ELR (cell line): Measurements from ENCODE around the gene KLHL1.
"Not testable (repeated sequence)": the region's sequence is repeated elsewhere in the genome, so short reads cannot be mapped to it uniquely, and the experiment has no call there.

Experiments
- DNase-seq: peaks from one replicate; pipeline ENCODE4 v3.0.0-alpha.2; 2015; ENCODE audit warnings: low read depth

KLHL1 gene, protein sequence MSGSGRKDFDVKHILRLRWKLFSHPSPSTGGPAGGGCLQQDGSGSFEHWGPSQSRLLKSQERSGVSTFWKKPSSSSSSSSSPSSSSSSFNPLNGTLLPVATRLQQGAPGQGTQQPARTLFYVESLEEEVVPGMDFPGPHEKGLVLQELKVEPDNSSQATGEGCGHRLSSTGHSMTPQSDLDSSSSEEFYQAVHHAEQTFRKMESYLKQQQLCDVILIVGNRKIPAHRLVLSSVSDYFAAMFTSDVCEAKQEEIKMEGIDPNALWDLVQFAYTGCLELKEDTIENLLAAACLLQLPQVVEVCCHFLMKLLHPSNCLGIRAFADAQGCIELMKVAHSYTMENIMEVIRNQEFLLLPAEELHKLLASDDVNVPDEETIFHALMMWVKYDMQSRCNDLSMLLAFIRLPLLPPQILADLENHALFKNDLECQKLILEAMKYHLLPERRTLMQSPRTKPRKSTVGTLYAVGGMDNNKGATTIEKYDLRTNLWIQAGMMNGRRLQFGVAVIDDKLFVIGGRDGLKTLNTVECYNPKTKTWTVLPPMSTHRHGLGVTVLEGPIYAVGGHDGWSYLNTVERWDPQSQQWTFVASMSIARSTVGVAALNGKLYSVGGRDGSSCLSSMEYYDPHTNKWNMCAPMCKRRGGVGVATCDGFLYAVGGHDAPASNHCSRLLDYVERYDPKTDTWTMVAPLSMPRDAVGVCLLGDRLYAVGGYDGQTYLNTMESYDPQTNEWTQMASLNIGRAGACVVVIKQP

DNA sequence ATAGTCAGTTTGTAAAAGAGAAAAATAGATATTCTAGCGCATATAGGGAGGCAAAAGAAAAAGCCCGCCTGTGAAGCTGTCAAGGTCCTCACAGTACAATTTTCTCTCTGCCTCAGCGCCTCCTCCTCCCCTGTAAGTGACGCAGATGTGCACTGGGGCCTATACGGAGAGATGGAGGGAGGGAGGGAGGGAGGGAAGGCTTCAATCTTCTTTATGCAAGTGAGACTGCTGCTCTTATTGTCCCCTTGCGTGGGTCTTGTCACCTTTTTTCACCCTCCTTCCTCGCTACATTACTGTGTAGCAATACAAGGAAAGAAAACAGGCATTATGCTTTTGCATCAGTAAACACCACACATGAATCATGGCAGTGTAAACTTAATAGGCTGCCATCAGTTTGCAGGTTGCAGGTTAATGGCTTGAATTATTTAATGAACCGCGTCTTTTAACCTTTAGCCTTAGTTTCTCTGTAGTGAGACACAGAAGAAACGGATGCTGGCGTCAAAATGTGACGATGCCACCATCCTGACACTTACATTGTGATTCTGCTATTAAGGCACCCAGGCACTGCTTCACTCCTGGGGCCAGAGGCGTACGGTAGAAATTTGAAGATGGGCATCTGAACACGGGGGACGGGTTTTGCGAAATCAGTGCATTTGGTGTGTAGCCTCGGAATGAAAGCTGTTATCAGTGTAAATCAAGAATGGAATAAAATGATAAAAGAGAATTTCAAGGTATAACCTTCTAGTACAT lies at the start of gene KLHL1:
Gene KLHL1 (minus strand): TSS at position 97 of the 750 bp plus-strand sequence. CDS start 753 bp downstream, outside the sequence.
- DNase-seq, result no peak

DNA sequence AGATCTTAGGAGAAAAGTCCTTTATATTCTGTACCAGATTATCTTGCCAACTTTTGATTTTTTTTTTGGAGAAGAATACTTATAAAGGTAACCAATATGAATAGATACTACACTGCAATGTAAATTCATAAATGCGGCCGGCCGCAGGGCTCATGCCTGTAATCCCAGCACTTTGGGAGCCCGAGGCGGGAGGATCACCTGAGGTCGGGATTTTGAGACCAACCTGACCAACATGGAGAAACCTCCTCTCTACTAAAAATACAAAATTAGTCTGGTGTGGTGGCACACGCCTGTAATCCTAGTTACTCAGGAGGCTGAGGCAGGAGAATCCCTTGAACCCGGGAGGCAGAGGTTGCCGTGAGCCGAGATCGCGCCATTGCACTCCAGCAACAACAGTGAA lies 34.4 kb upstream of the KLHL1 start:
- DNase-seq, result not testable (repeated sequence)

DNA sequence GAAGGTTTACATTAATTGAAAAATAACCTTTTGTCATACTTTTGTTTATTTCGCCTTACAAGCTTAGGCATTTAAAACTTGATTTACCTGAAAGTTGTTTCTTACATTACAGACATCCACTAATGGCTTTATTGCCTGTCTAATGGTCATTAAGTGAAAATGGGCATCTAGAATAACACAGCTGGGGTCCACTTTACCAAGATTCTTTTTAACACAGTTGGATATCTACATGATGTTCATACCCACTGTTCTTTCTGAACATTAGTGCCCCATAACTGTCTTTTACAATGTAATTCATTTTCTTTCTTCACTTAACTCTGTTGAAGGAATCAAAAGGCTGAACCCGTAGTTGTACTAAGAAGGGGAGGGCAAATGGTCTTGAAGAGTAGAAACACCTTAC lies 19.8 kb upstream of the KLHL1 start:
- DNase-seq, result no peak

DNA sequence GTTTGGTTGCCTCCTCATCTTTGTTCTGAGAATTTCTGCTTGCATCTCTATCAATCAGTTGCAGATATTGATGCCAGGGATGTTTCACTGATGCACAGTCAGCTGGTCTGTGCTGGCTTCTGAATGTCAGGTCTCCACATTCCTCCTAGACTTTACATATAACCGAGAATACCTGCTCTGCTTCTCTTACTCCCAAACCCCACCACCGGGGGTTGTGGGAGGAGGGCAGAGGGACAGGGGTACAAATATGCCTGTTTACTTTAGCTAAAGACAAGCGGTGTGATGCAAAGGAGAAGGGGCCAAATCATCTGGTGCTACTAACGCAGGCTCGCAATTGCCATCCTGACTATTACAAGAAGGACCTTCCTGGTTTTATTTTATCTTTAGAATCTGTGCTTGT lies 17.4 kb upstream of the KLHL1 start:
- DNase-seq, result no peak

DNA sequence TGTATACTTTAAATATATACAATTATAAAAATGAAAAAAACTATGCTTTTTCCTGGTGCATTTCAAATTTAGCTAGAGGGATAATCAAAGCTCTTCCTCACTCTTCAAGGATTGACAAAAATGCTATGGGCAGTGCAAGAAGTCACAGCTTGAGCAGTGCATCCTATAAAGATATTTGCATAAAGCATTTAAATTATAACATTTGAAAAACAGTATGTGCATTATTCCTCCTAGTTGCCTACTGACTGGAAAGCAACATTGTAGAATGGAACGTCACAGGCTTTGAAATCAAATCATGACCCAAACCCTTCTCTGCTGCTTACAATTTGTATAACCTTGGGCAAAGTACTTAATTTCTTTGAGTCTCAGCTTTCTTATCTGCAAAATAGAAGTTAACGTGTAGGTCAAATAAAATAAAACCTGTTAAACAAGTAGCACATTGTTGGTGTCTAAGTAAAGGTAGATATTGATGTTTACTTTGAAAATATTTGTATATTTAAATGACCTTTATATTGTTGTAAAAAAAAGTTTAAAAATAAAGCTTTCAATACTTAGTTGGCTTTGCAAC lies 9.2 kb upstream of the KLHL1 start:
- no peak for DNase-seq

DNA sequence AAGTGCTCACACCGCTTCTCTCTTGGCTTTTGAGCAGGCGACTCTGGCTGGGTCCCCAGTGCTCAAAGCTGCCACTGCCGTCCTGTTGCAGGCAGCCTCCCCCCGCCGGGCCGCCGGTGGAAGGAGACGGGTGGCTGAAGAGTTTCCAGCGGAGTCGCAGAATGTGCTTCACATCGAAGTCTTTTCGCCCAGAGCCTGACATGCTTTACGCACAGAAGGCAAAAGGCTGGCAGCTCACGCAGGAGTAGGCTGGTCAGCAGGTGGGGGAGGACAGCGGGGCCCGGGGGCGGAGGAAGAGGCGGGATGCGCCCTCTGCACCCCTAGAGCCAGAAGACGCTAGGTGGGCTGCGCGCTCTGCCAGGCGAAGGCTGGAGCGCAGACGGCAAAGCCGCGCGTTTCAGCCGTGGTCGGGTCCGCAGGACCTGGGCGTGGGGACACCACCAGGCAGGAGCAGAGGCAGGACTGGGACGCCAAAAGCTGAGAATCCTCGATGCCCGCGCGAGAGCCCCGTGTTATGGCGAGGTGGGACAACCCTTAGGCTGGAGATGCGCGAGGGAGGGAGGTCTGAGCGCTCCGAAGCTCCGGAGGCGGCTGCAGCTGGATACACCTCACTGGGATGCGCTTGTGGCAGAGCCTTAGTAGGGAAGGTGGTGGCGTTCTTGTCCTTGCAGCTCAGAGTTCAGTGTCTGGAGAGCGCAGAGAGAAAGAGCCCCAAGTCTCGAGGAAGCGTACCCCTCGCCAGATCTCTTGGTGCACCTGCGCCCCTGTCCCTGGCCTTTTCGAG lies 562 bp downstream of the KLHL1 start, which contains the start of gene ATXN8OS:
Gene ATXN8OS (plus strand): TSS at position 329 of the 784 bp plus-strand sequence.
- DNase-seq, result no peak

DNA sequence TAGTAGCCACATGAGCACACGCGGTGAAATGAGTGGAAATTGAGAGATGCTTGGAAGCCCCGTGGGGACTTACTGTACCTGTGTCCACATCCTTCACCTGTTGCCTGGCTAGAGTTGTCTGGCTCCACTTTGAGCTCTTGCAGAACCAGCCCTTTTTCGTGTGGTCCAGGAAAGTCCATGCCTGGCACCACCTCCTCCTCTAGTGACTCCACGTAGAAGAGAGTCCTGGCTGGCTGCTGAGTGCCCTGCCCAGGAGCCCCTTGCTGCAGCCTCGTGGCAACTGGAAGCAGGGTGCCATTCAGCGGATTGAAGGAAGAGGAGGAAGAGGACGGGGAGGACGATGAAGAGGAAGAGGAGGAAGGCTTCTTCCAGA lies 1.1 kb downstream of the KLHL1 start:
- DNase-seq, result no peak

DNA sequence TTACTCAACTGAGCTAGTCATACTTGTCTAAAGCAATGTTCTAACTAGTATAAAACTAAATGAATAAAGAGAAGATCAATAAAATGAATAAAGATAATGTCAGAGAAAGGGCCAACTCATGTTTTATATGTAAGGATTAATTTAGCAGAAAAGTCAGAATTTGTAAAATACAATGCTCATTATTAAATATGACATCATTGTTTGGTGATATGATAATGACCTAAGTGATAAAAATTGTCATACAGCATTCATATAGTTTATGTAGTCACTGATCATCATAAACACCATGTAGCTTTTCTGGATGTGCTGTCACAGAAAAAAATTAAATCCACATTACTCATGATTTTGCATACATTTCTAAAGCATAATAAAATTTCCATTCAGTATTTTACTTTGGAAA lies 3.8 kb downstream of the KLHL1 start:
- DNase-seq, result no peak

DNA sequence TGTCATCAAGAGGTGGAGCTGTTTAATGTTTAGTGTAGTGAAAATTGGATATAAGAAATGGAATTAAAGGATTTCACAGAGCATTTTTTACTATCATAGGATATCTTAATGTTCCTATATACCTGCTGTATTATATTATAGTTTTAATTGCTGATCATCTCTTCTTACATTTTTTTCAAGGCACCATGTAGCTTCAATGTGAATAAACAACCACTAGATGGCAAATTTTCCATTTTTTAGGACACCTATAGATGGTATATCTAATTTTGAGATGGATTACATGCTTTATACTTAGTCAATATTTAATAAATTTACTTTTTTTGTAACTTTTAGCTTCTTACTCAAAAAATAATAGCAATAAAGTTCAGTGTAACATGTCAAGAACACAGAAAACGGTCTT lies 9.6 kb downstream of the KLHL1 start:
- peak; percentile 41 for DNase-seq

DNA sequence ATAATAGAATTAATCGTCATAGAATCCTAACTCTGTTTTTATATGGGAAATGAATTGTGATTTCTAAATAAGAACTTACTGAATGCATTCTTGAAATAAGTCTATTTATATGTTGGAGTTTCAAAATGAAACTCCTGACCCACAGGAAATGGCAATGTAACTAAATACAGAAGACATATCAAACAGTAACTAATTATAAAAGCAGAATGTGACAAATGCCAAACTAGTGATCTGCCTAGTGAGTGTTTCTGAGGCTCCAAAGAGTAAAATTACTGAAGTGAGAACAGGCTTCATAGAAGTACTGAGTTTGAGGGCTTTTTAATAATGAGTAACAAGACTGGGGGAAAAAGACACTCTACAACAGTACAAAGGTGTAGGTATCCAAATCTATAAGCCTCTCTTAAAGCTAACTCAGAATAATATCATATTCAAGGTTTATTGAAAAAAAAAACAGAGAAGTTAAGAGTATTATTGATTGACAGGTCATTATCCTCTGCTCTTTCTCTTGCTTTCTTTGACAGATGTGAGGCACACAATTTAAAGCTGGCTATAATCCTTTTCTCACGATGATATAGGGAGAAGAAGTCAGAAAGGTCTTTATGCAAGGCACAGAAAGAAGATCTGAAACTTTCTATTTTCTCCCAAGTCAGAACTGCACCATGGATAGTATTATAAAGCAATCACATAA lies 18.1 kb downstream of the KLHL1 start:
- no peak for DNase-seq

DNA sequence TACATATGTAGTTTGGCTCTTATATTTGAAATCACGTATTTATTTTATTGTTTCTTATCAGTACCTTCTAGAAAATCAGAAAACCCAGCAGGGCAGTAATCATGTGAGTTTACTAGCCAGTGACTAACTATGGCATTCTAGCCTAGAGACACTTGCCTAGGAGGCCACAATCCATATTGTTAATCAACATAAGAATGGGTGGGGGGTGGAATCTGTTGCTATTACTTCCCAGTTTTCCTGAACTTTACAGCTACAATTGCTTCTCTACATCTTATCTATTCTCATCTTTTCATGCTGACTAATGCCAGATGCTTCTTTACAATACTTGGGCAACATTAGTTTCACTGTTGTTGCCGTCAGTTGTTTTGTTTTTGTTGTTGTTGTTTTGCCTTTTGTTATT lies 19.3 kb downstream of the KLHL1 start:
- no peak for DNase-seq

DNA sequence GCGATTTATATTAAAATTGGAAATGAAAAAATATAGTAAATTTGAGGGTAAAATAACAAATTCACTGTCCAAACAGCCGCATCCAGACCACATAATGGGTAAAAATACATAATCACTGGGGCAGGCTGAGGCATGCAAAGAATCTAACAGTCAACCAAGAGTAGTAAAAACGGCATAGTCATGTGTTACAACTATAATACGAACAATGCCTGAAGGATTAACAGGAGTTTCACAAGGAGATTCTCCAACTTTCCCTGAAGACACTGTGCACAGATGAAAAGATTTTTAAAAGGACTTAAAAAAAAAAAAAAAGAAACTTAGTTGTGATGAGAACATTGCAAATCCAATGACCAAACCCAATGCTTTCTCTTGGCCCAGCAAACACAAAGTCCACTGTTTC lies 21.0 kb downstream of the KLHL1 start:
- no peak for DNase-seq

DNA sequence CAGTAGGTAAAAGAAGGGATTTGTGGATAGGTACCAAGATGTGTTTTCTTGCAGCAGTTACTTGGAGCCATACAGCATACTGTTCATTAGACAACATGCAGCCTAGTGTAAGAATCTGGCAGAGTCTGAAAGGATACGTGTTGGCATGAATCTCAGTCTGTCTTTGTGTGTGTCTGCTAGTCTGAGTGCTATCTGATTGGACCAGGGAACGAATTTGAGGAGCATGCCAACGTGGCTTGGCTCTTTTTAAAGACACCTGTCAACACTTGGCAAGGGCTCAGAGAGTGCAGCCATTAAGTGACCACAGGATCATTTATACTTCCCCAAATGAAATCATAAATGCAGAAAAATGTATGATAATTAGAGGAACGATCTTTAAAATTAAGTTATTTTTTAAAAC lies 28.2 kb downstream of the KLHL1 start:
- DNase-seq, result no peak

DNA sequence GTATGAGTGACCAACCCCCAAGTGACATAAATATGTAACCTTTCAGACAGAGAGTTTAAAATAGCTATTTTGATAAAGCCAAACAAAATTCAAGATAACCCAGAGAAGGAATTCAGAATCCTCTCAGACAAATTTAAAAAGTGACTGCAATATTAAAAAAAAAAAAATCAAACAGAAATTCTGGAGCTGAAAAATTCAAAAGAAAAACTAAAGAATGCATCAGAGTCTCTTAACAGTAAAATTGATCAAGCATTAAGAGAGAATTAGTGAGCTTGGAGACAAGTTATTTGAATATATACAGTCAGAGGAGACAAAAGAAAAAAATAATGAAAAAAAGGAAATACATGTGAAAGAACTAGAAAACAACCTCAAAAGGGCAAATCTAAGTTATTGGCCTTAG lies 53.7 kb downstream of the KLHL1 start:
- no peak for DNase-seq

DNA sequence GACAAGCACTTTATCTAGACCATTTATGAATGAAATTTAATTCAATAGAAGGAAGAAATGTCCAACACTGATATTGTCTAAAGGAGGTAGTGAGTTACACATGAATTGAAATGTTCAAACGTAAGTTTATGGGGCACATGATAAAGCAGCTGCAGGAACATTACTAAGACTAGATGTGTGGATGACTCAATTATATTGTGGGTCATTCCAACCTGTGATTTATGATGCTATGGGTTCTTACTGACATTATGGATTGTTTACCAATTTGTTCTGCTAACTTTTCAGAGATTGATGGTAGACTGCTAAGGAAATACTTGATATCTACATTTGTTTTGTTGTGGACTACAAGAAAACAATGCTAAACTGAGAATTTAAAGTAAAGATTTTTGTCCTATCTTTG lies 56.7 kb downstream of the KLHL1 start:
- peak; percentile 44 for DNase-seq

DNA sequence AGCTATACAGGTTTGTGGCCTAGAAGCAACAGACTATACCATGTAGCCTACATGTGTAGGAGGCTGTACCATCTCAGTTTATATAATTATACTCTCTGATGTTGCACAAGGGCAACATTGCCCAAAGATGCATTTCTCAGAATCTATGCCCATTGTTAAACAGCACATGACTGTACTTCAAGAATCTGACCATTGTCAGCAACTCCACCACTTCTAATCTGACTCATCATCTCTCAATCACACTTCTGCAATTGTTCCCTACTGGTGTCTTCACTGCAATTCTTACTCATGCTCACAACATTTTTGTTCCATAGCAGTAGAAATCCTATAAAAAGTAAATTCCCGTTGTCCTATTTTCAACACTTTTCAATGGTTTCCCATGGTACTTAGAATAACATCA lies 64.6 kb downstream of the KLHL1 start:
- peak; percentile 52 for DNase-seq

DNA sequence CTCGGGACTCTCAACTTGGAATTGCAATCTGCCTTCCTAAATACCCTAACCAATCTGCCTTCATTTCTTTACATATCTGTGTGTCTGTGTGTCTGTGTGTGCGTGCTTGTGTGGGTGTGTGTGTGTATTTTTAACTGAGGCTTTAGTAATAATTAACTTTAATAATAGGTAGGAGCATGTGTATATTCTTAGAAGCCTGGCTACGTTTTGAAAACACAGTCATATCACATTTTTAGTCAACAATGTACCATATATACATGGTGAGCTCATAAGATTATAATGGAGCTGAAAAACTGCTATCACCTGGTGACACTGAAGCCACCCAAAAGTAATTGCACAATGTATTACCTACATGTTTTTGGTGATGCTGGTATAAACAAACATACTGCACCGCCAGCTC lies 66.1 kb downstream of the KLHL1 start:
- DNase-seq, result no peak

DNA sequence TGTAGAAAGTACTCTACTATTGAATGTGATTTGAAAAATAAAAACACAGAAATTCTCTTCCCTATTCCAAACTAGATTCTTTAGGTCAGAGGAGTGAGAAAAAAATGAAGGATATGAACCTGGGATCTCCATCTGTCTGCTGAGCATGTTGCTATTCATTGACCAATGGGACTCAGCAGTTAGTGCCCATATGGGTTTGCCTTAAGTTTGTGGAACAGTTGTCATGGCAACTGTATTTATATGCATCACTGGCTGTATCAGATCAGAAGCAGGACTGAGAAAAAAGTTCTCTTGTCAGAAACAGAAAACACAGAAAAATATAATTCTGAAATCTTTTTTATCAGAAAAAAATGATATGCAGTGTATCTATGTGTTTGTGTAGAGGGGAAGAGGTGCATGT lies 74.0 kb downstream of the KLHL1 start:
- no peak for DNase-seq

DNA sequence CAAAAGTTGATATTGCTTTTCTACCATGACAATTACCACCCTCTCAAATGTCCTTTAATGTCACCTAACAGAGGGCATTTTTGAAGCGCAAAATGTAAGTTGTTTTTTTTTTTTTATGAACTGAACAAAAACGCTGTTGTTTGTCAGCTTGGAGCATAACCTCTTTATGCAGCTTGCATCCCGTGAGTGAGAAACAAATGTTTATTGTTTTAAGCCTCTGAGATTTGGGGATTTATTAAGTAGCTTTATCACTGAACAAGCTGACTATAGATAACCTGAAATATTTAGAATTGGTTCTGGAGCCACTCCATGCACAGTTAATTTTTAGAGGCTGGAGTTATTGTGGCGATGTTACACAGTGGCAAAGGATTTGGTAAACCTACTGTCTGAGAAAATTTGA lies 80.7 kb downstream of the KLHL1 start:
- DNase-seq, result no peak

DNA sequence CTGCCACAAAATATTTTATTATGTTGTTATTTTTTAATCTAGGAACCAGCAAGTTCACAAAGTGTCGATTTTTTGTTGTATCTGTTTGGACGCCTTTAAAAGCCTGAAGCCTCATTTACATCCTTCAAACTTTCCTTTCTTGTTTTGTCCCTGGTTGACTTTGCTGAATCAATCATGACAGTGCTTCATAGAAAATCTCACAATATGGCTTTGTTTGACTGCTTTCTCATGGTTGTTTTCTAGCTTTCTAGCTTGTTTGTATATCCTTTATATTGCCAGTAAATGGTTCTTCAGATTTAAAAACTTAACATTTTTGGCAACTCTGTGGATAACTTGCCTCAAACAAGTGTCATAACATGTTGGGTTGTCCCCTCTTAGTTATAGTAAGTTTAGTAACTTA lies 84.7 kb downstream of the KLHL1 start:
- no peak for DNase-seq

DNA sequence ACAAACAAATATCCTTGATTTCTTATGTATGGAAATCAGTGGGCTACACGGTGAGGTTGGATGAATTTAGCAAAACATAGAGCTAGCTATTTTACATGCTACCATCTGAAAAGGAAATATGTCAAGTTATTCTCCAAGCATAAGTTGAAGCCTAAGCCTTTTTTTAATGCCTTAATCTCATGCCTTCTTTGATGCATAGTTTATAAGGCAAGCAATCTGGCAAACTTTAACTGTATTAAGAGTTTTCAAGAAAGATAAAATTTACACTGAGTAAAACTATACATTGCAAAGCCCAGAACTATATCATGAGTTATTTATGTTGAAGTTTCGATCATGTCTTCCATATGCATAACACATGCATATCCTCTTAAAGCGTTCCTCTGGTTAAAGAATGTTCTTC lies 85.6 kb downstream of the KLHL1 start:
- DNase-seq, result no peak
